Measurements from ENCODE around the gene HHEX.

HHEX gene

DNA sequence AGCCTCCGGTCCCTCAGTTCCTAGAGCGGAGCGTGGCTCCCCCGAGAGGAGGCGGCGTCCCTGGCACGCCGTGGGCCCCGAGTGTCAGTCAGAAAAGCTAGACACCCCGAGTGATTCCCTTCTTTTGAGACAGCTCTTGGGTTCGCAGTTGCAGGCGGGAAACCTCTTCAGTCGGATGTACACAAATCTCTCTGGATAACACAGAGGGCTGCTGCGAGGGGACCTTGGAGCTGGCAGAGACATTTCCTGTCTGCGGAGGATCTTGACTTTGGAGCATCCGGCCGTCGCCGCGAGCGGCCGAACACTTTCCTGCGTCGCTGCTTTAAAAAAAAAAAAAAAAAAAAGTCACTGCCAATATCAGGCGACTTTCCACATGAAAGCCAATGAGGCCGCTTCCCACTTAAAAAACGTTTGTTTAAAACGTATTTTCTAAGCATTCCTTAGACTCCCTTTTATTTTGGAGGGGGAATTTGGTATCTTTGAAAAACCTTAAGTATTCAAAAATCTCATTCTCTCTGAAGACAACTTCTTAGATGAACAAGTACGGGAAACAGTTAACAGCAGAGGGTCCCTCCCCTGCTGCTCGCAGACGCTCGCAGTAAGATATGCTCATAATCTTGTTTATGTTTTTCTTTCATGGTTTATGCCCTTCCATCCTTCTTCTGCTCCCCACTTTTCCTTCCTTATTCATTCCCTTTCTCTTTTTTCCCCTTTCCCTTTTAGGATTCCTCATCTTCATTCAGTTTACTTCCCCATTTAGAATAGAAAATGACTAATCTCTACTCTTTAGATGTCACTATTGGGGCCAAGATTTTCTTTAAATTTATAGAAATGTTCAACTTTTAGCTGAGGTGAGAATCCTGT lies 10.0 kb downstream of the HHEX start:
- TF ChIP-seq, protein P1, sequence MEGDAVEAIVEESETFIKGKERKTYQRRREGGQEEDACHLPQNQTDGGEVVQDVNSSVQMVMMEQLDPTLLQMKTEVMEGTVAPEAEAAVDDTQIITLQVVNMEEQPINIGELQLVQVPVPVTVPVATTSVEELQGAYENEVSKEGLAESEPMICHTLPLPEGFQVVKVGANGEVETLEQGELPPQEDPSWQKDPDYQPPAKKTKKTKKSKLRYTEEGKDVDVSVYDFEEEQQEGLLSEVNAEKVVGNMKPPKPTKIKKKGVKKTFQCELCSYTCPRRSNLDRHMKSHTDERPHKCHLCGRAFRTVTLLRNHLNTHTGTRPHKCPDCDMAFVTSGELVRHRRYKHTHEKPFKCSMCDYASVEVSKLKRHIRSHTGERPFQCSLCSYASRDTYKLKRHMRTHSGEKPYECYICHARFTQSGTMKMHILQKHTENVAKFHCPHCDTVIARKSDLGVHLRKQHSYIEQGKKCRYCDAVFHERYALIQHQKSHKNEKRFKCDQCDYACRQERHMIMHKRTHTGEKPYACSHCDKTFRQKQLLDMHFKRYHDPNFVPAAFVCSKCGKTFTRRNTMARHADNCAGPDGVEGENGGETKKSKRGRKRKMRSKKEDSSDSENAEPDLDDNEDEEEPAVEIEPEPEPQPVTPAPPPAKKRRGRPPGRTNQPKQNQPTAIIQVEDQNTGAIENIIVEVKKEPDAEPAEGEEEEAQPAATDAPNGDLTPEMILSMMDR (IDR thresholded peaks at IDR 0.05; ENCODE audit: low read depth, low read length, missing control alignments): no peak
- DNase-seq (ENCODE audit: extremely low read depth, low read depth): no peak
- H3K4me3 ChIP-seq (replicated peaks; ENCODE audit: low read depth, low read length): peak overlapping the region; percentile 34

DNA sequence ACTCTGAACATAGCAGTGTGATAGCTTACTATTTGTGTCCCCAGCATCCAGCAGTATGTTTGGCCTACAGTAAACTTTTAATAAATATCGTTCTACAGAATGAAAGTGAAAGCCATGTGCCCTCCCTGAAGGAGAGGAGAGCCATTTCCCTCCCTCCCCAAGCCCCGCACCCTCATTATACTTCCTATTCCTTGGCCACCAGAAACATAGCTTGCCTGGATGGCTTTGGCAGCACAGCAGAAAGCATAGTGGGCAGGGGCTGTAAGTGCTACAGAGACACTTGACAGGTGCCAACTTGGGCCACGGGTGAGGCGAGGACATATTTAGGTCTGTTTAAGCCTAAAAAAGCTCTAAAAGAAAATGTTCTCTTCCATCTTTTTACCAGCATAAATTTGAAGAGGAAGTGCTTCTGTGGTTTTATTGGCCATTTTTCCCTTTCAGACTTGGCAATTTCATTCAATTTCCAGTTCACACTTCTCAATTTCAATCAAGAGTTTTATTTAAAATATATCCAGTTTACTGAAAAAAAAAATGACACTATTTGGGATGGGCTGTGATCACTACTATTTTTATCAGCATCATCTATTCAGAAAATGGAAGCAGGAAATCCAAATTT lies 12.7 kb downstream of the HHEX start:
- TF ChIP-seq, protein P1 (IDR thresholded peaks at IDR 0.05; ENCODE audit: low read depth, low read length, missing control alignments): no peak
- DNase-seq (ENCODE audit: extremely low read depth, low read depth): no peak
- H3K4me3 ChIP-seq (replicated peaks; ENCODE audit: low read depth, low read length): no peak overlapping the region

DNA sequence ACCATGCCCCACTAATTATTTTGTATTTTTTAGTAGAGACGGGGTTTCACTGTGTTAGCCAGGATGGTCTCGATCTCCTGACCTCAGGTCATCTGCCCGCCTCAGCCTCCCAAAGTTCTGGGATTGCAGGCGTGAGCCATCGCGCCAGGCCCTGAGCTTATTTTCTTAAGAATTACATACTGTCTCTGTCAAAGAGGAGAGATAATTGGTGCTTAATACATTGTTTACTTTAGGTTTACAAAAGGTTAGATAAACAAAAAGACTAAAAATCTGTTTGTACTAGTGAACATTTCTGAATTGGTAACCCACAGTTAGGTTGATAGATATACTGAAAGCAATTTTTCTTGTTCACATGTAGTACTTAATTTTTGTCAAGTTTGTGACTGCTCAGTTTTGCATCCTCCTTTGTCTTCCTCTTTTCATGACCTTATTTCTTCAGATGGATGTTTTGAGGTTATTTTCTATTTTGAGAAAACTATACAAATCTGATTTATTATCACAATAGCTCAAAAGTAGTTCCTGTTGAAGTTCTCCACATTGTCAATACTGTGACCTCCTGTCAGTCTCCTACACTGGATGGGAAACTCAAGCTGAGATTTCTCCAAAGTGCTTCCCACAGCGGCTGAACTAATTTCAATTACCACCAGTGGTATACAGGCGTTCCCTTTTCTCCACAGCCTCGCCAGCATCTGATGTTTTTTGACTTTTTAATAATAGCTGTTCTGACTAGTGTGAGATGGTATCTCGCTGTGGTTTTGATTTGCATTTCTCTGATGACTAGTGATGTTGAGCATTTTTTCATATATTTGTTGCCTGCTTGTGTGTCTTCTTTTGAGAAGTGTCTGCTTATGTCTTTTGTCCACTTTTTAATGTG lies 22.5 kb downstream of the HHEX start:
- DNase-seq (ENCODE audit: extremely low read depth, low read depth): no peak
- H3K4me3 ChIP-seq (replicated peaks; ENCODE audit: low read depth, low read length): no peak overlapping the region
- TF ChIP-seq, protein P1 (IDR thresholded peaks at IDR 0.05; ENCODE audit: low read depth, low read length, missing control alignments): no peak

DNA sequence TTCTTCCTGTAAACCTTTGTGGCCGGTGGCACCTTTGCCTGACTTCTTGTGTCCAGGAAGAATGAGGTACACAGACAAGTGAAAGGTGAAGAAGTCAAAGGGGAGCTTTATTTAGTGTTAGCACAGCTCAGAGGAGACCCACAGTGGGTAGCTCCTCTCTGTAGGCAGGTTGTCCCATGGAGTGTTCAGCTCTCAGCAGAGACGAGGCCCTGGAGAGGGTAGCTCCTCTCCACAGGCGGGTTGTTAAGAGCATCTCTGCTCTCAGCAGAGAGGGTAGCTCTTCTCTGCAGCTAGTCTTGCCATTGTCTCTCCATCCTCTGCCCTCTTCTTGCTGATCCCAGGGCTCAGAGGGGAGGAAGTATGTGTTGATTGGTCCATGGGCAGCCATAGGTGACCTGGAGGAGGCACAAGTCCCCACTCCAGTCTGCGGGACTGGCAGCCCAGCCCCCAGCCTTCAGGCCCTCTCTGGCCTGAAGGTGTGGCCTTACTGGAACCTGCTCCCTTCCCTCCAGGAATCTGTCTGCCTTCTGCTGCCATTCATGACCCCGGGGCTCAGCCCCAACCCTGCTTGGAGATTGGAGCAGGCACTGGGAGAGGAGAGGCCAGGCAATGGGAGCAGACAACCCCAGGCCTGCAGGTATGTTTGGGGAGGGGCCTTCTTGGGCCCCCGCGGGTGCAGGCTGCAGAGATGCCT lies 24.5 kb downstream of the HHEX start:
- H3K4me3 ChIP-seq (replicated peaks; ENCODE audit: low read depth, low read length): no peak overlapping the region
- TF ChIP-seq, protein P1 (IDR thresholded peaks at IDR 0.05; ENCODE audit: low read depth, low read length, missing control alignments): no peak
- DNase-seq (ENCODE audit: extremely low read depth, low read depth): no peak

DNA sequence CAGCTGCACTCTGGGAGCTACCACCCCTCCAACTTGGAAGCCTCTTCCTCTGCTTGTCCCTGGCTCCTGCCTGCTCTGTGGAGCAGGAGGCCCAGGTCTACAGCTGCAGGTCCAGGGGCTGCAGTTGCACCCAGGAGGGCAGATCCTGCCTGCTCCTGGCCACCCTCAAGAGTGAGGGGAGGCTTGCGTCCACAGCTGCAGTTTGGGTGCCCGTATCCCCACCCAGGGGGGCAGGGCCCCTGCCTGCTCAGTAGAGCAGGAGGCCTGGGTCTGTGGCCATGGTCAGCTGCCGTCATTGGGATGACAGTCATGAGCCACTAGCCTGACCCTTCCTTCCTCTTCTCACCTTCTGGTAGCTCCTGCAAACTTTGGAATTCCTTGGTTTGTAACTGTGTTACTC lies 25.1 kb downstream of the HHEX start:
- DNase-seq (ENCODE audit: extremely low read depth, low read depth): no peak
- no peak overlapping the region for H3K4me3 ChIP-seq (replicated peaks; ENCODE audit: low read depth, low read length)
- TF ChIP-seq, protein P1 (IDR thresholded peaks at IDR 0.05; ENCODE audit: low read depth, low read length, missing control alignments): no peak
